Tibial nerve (tissue), 4 donors: ENCODE results near the gene RGS7.

Experiments used
- EP300 ChIP-seq, 2 donors: sonication (generic); formaldehyde crosslinking; IDR thresholded peaks; one replicate each; pipeline ENCODE4 v1.6.1; 2017; ENCODE audit warnings: antibody characterized with exemption in 2 of 2, mild to moderate bottlenecking in 1 of 2
- POLR2A ChIP-seq, 2 donors: fragments of 450-650 bp; IDR thresholded peaks; one replicate each; pipeline ENCODE4 v1.6.1; 2017; ENCODE audit warnings: antibody characterized with exemption in 2 of 2, mild to moderate bottlenecking in 2 of 2, moderate library complexity in 2 of 2
- TF ChIP-seq, protein P1 (sequence below), 5 experiments: fragments of 200-600 bp in 3 of 5; fragments of 450-650 bp in 2 of 5; sonication (generic) in 3 of 5; IDR thresholded peaks; one replicate each; pipeline ENCODE4 v1.5.1; 2016 to 2019; ENCODE audit warnings: antibody characterized with exemption in 5 of 5, mild to moderate bottlenecking in 3 of 5, moderate library complexity in 2 of 5

DNA sequence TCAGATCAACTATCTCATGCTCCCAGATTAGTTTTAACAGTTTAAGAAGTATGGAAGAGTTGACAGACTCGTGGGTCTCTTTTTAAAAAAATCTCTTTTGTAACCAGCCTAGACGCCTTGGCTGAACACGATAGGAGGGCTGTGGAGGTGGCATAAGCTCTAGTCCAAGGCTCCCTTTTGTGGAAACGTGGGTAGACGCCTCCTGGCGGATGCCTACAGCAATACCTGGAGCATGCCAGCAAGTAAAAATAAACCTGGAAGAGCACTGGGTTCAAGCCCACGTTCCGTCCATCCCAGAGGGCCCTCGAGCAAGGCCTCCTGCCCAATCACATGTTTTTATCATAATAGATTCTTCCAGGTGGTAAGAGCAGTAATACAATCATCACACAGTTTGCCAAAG, 87.9 kb downstream of the RGS7 start:
- TF ChIP-seq, protein P1, sequence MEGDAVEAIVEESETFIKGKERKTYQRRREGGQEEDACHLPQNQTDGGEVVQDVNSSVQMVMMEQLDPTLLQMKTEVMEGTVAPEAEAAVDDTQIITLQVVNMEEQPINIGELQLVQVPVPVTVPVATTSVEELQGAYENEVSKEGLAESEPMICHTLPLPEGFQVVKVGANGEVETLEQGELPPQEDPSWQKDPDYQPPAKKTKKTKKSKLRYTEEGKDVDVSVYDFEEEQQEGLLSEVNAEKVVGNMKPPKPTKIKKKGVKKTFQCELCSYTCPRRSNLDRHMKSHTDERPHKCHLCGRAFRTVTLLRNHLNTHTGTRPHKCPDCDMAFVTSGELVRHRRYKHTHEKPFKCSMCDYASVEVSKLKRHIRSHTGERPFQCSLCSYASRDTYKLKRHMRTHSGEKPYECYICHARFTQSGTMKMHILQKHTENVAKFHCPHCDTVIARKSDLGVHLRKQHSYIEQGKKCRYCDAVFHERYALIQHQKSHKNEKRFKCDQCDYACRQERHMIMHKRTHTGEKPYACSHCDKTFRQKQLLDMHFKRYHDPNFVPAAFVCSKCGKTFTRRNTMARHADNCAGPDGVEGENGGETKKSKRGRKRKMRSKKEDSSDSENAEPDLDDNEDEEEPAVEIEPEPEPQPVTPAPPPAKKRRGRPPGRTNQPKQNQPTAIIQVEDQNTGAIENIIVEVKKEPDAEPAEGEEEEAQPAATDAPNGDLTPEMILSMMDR (IDR thresholded peaks at IDR 0.05): no peak
- TF ChIP-seq POLR2A (IDR thresholded peaks at IDR 0.05) (no peak), EP300 (IDR thresholded peaks at IDR 0.05) (no peak)
